ENCODE measurements around the gene GPR31. TPM values are rescaled to one million over a fixed set of nuclear protein-coding genes. Genes with fewer than 3 reads are reported as not detected.

The GPR31 gene
- total RNA-seq, 1 experiment from 2014 or later: not detected

DNA sequence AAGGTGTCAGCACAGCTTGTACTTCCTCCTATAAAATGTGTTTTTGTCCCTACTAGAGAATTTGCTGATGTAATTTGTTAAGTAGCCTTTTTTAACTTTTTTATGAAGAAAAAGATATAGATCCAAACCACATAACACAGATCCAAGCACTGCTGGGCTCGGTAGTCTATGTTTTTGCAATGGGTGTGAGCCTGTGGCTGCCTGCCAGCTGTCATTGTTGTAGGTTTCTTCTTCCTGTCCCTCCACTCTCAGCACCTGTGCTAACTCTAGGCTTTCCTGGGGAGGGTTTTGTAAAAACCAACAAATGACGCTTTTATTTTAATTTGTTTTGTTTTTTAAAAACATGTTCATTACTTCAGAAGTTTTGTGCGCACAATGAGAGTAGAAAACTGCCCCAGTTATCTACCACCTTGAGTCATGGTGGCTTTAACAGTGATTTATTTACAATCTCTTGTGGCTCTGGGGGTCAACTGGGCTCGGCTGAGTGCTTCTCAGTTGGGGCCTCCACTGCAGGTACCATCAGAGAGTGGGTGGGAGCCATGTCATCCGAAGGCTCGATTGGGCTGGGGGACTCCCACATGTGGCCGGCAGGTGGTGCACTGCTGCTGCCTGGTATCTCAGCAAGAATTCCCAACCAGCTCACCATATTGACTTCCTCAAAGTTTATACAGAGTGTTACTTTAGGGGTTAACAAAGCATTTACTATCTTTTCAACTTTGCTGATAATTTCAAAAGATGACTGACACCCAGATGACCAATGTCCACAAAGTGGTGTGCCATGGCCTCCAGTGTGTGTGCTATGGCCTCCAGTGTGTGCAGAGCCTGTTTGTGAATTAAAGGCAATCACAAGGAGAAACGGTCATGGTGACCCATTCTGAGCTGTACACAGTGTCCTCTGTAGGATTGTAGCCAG, 37.9 kb downstream of the GPR31 start:
- no peak for DNase-seq (ENCODE audit: low read depth)

DNA sequence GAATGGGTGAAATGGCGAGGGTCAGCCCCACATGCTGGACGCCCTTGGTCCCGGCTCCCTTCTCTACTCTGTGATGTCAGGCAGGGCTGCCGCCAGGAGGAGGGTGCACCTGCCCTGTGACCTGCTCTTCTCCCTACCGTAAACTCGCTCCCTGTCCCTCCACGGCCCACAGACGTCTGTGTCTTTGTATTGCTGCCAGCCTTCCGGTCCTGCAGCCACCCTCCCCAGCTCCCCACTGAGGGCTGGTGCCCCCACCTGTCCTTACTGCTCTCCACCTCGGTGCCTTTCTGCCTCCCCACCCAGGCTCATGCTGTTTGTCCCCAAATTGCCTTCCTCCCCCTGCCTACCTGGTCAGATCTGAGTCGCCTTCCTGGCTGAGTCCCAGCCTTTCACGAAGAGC, 38.9 kb downstream of the GPR31 start:
- DNase-seq (ENCODE audit: low read depth): no peak

DNA sequence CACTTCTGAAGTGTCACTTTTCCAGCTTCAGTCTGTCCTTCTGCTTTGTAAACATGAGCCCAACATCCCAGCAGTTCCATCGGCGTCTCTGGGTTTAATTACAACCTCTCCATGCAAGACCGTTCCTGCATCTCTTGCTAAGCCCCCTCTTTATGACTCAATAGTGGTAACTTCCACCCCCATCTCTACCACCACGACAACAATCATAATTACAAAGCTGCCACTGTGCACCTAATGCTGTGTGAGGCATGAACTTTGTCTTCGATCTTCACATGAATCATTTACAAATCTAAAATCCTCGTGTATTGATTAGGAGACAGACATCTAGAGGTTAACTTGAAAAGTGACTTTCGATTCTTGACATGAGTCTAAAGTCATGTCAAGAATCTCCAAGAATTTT, 39.8 kb downstream of the GPR31 start:
- DNase-seq (ENCODE audit: low read depth): no peak

DNA sequence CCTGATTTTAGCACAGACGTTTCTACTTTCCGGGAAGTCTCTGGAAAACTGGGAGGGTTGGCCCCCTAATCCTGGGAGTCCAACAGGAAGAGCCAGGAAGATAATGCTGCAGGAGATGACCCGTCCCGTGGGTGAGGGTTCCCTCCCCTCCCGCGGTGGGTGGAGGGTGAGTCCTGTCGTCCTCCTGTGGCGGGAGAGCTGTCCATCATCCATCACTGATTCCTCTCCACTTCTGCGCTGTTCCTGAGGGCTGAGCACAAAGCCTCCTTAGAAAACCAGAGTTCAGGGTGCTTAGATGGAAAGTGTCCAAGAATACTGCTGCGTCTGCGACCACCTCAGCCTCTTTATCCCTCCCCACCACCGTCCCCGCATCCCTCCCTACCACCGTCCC, 40.9 kb downstream of the GPR31 start:
- DNase-seq (ENCODE audit: low read depth): no peak

DNA sequence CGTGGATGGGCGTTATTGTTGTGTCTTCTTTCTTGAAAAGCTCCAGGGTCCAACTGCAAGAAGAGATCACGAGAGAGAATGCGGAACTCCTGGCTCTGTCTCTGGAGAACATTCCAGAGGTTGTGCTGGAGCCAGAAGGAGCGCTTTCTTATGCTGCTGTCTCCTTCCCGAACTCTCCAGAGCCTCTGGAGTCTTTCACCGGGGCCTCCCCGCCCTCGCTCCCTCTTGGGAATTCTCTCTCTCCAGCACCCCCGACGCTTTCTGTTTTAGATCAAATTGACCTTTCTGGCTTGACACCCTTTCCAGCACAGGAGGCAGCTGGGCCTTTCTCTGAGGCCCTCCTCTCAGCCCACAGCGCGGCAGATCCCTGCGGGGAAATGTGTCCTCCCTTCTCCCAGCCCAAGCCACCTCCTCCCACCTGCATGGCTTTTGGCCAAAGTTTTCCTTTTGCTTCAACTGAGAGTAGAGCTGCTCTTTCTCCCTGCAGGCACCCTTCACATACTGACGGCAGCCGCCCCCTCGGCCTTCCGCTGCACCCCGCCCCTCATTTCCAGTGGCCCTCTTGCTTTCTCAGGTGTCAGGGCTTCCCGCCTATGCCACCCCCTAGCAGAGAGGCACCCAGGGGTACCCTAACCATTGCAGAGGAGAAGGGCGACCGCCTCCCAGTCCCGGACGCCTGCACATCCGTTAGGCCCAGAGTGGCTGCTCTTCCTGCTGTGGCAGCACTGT, 41.5 kb downstream of the GPR31 start:
- no peak for DNase-seq (ENCODE audit: low read depth)

DNA sequence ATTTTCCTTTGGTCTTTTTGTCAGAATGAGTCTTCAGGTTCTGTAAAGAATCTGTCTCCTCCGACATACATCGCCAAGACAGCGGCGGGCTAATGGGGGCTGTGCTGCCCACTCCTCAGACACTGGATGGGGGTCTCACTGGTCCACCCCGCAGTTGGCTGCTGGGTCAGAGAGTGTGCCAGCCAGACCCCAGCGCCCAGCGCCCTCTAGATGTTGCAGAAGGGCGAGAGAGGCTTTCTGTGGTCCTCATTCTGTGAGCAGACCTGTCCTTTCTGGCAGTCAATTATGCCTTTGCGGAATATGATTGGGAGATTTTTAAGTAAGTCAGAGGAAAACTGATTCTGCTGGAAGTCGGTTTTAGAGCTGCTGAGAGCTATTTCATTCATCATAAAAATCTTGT, 42.7 kb downstream of the GPR31 start:
- no peak for DNase-seq (ENCODE audit: low read depth)

DNA sequence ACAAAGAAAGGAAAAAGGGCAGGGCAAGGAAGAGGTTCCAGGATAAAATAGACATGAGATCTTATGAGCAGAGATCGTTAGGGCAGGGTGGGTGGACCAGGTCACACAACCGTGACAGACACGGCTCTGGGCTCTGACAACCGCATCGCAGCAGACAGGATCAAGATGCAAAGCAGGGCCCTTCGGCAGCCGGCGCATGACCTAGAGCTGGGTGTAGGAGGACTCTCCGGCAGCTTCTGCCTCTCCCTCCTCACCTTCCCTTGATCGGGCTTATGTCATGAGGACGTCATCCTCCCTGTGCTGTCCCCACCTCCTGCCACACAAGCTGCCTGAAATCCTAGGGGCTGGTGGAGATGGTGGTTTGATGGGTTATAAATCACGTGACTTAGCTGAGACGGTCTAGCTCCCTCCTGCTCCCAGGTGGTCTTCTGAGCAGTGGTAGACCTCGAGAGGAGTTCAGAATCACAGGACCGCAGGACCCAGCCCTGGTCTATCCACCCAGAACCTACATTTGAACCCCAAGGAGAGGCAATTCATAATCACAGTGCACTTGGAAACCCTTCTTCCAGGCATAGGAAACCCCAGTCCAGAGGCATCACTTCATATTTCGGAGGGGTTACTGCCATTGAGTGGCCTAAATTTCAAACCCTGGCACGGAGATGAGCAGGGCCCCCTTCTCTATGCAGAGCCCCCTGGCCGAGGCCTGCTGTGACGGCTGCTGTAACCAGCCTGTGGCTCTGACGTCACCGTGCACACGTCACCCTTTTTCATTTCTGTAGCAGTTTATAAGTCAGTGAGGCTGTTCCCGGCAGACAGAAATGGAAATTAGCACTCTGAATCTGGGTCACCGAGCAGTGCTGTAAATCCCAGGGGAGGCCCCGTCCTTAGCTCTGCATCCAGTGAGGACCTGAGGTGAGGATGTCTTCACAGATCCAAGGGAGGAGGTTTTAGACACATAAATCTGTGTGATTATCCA, 43.6 kb downstream of the GPR31 start:
- DNase-seq (ENCODE audit: low read depth): no peak

DNA sequence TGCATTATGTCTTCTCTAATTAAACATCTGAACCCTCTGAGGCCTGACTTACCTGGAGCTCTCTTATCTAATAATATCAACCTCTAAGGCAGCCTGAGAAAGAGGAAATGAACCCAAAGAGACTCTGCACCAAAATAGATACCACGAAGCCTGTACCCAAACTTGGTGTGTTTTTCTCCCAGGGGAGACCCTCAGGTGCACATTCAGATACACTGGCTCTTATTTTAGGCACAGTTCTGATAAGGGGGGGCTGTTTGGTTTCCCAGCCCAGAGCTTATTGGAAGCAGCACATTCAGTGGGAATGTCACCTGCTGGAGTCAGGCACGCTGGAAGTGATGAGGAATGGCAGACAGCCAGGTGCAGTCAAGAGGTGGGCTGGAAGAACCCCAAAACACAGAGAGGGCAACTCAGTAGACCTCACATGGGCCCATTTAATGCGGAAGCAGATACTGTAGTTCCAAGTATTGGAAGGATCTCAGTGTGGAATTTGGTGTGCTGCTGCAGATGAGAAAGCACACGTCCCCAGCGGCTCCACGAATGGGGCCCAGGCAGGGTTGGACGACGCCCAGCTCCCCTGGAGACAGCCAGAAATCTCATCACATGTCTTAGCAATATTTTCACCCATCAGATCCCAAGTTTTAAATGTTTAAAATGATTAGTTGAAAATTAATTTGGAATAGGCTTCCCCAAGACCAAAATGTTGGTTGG, 44.6 kb downstream of the GPR31 start:
- DNase-seq (ENCODE audit: low read depth): no peak

DNA sequence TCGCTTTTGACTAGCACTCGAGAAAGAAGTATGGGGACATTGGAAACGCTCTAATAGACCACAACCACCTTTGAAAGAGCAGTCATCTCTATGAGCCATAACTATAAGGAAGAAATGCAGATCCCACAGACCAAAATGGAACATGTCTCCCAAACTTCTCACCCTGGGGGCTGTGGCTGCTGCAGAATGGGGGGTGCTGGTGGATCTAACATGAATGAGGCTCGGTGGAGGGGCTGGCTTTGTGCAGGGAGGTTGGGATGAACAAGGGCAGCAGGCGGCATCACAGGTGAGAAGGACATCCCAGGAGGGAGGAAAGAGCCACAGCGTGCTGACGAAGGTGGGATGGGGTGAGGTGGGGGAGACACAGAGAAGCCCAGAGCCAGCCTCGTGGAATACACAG, 45.4 kb downstream of the GPR31 start:
- no peak for DNase-seq (ENCODE audit: low read depth)

DNA sequence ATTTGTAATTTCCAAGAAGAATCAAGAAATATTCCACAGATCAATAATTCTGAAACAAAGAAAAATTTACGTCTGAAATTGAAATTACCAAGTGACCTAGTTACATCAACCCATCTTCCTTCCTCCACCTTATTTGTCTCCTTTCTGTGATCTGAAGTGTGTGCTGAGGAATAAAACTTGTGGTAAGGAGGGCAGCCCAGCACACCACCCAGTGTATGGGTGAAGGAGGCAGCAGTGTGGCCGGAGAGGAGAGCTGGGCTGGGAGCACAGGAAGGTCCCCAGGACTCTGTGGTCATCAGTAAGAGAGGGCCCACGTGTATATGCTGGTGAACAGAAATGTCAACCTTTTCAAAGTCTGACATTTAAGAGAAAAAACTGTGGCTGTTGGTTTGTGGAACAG, 46.2 kb downstream of the GPR31 start:
- no peak for DNase-seq (ENCODE audit: low read depth)

DNA sequence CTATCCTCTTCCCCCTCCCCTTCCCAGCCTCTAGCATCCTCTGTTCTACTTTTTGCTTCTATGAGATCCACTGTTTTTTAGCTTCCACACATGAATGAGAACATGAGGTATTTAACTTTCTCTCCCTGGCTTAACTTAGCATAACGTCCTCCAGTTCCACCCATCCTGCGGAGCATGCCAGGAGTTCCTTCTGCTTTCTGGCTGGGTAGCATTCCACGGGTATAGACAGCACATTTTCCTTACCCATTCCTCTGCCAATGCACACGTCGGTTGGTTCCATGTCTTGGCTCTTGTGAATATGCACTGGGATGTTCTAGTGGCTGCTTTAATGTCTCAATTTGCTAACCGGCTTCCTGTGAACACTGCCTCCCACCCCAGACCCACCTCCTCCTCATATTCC, 48.1 kb downstream of the GPR31 start:
- DNase-seq (ENCODE audit: low read depth): no peak

DNA sequence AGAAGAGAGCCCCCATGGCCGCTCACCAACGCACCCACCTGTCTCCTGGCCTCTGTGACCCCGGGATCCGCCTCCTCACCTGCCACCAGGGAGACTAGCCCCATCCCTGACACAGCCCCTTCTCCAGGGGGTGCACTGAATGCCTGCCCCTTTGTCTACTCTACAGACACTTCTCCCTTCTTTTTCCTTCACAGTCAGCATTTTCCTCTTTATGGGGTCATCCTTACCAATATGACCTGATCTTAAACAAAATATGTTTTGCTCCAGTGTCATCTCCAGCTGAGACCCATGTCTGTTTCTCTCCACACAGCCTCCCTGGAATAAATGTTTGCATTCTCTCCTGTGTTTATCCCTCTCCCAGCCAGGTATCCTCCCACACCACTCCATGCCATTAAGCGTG, 49.5 kb downstream of the GPR31 start:
- no peak for DNase-seq (ENCODE audit: low read depth)

DNA sequence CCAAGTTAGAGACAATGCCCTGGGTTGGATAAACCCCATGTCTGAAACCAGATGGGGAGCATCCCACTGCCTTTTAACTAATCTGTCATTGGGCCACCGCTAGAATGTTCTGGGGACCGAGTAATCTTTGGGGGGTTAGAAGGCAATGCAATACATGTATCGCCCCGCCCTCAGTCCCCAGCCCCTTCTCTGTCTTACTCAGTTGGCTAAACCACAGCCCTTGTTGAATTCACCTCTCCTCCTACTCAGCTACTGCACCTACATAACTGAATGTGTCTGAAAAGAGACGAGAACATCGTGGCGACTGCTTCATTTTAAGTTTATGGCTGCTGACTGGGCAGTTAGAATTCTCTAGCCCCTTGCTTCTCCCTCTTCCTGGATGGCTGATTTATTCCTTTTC, 50.0 kb downstream of the GPR31 start:
- DNase-seq (ENCODE audit: low read depth): no peak

DNA sequence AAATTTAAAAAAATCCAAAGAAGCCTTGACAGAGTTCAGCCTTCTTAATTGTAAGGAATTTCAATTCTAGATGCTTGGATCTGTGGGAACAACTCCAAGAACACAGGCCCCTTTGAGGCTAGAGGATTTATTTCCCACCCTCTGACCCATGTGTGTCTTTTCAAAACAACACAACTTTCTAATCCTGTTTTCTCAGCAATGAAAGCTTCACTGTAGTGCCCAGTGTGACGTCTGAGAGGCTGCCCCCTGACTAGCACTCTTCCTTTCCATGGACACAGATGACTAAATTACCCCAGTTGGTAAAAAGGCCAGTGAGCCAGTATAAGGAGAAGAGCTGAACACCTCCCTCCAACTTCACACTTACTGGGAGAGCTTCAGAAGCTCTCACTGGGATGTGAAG, 51.4 kb downstream of the GPR31 start:
- DNase-seq (ENCODE audit: low read depth): no peak

Other genes starting within 250 kb of the GPR31 start
- 19.2 and 26.7 TPM in 2 replicates for gene RNASET2, start 201.4 kb downstream of the GPR31 start, total RNA-seq (2014; rRNA removed; shearing (Covaris generic))
- 41.4 and 54.5 TPM in 2 replicates for gene CEP43, start 158.6 kb downstream of the GPR31 start, total RNA-seq (2014; rRNA removed; shearing (Covaris generic))
- gene CCR6, start 34.9 kb downstream of the GPR31 start, total RNA-seq (2014; rRNA removed; shearing (Covaris generic)): not detected in 2 replicates
- gene UNC93A, start 133.3 kb upstream of the GPR31 start, total RNA-seq (2014; rRNA removed; shearing (Covaris generic)): not detected in 2 replicates
- gene TTLL2, start 167.1 kb upstream of the GPR31 start, total RNA-seq (2014; rRNA removed; shearing (Covaris generic)): not detected in 2 replicates

All from RPMI7951 (cell line).